ENCODE results near the gene URGCP.
A peak's percentile ranks its signal among the peaks of the same experiment; 100 is the strongest.
"Not testable (repeated sequence)": the region's sequence is repeated elsewhere in the genome, so short reads cannot be mapped to it uniquely, and the experiment has no call there.

The URGCP gene

GRCh38 chr7:43834463-43835251 is 71.7 kb downstream of the URGCP start:
- no peaks in the 10 kb centered on the region for H3K27me3 ChIP-seq (ENCODE audit: control insufficient read depth, insufficient read depth, low read length)
- H3K9ac ChIP-seq (ENCODE audit: low read length) = no peak overlapping the region
- no peaks in the 10 kb centered on the region for H3K36me3 ChIP-seq (ENCODE audit: control insufficient read depth, insufficient read depth, low read length)
- no peak overlapping the region for H3K27ac ChIP-seq (ENCODE audit: low read depth, low read length)
- H3K4me1 ChIP-seq (ENCODE audit: control insufficient read depth, insufficient read depth, low read length) = no peaks in the 10 kb centered on the region
- H3K4me3 ChIP-seq (ENCODE audit: low read length) = peak overlapping the region; percentile 54

DNA sequence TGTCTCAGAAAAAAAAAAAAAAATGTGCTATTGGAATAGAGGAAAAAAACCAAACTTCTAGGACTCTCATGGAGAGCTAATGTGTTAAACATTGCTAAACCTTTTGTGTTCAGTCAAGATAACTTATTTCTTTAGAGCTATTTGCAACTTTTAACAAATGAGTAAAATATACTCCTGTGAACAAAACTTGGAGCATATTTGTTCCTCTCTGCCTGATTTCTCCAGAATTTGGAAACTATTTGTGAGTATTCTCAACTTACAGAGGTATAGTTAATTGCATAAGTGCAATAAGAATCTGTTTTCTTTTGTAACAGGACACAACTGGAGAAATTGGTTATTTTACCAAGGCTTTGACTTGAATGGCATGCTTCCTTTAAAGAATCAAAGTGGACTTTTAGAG is 75.5 kb downstream of the URGCP start:
- not testable (repeated sequence) for H3K27ac ChIP-seq (ENCODE audit: low read depth, low read length); H3K36me3 ChIP-seq (ENCODE audit: control insufficient read depth, insufficient read depth, low read length)

More for the DNA sequence above, 75.5 kb downstream of the URGCP start:
- H3K4me1 ChIP-seq (ENCODE audit: control insufficient read depth, insufficient read depth, low read length); H3K9ac ChIP-seq (ENCODE audit: low read length); H3K27me3 ChIP-seq (ENCODE audit: control insufficient read depth, insufficient read depth, low read length); H3K4me3 ChIP-seq (ENCODE audit: low read length): not testable (repeated sequence)
